ENCODE results near the gene HTT. TPM values are rescaled to one million over a fixed set of nuclear protein-coding genes. Genes with fewer than 3 reads are reported as not detected.
A peak's percentile ranks its signal among the peaks of the same experiment; 100 is the strongest.

Gene HTT
- total RNA-seq, 4 donors from 2014 or later = 49.6 to 155 (median 83.1) TPM

- Histone ChIP-seq H3K4me3 (replicated peaks in 1 of 3) (no peak overlapping the region), H3K9me3 (no peaks in the 10 kb centered on the region), H3K36me3 (peaks cover 11 to 18% of the 10 kb centered on the region in 2 donors), H3K4me1 (no peaks in the 10 kb centered on the region), H3K27ac (no peak overlapping the region), H3K27me3 (no peaks in the 10 kb centered on the region)
- WGBS, 2 donors = 83 to 93% methylated on average over 11 of the region's 11 CpGs
- intact Hi-C loops (cut with DNase I) = no loop called here
- peak in 1 of 2 donors; percentile 13 for DNase-seq
- no peak for TF ChIP-seq POLR2A (IDR thresholded peaks at IDR 0.05)
- TF ChIP-seq, protein P1, sequence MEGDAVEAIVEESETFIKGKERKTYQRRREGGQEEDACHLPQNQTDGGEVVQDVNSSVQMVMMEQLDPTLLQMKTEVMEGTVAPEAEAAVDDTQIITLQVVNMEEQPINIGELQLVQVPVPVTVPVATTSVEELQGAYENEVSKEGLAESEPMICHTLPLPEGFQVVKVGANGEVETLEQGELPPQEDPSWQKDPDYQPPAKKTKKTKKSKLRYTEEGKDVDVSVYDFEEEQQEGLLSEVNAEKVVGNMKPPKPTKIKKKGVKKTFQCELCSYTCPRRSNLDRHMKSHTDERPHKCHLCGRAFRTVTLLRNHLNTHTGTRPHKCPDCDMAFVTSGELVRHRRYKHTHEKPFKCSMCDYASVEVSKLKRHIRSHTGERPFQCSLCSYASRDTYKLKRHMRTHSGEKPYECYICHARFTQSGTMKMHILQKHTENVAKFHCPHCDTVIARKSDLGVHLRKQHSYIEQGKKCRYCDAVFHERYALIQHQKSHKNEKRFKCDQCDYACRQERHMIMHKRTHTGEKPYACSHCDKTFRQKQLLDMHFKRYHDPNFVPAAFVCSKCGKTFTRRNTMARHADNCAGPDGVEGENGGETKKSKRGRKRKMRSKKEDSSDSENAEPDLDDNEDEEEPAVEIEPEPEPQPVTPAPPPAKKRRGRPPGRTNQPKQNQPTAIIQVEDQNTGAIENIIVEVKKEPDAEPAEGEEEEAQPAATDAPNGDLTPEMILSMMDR (IDR thresholded peaks at IDR 0.05) = no peak
Observed at GRCh38 chr4:3201718-3202702, 127.5 kb downstream of the HTT start.

DNA sequence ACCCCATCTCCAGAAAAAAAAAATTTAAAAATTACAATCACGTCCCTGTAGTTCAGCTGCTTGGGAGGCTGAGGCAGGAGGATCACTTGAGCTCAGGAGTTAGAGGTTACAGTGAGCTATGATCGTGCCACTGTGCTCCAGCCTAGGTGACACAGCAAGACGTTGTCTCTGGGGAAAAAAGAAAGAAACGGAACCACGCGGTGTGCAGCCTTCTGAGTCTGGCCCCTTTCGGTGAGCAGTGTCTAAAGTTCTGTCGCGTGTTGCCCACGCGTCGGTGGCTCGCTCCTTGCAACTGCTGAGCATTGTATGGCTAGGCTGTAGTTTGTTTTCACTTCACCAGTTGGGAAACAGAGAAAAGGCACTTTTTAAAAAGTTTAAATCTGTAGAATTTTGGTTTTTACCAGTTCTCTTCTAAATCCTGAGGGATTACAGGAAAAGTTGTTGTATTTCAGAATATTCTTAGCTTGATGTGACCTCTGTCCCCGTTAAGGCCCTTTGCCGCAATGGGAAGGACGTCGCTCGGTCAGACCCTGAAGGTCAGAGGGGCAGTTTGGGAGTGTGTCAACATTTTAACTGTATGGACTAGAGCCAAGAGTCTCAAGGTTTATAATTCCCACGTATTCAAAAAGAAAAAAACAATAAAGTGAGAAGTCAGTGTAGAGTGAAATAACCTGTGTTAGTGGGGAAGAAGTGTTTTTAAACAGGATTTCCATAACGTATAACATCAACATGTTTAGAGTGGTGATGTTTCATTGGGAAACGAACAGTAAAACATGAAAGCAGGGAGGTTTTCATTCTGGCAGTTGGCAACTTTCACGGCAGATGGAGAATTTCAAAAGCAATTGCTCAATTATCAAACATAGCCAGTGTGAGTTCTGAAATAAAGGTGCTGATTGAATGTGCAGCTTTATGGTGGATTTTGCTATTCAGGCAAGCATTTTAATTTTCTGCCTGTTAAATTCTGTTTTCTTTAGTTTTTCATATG is 128.6 kb downstream of the HTT start:
- WGBS, 2 donors = 80 to 89% methylated on average over 22 of the region's 22 CpGs
- intact Hi-C loops (cut with DNase I) = no loop called here
- Histone ChIP-seq H3K4me3 (replicated peaks in 1 of 3) (no peak overlapping the region), H3K4me1 (no peaks in the 10 kb centered on the region), H3K36me3 (peaks cover 21 to 22% of the 10 kb centered on the region in 2 donors), H3K27me3 (no peaks in the 10 kb centered on the region), H3K9me3 (no peaks in the 10 kb centered on the region), H3K27ac (no peak overlapping the region)
- no peak for TF ChIP-seq POLR2A (IDR thresholded peaks at IDR 0.05)
- TF ChIP-seq, protein P1 (IDR thresholded peaks at IDR 0.05) = no peak
- DNase-seq = no peak

DNA sequence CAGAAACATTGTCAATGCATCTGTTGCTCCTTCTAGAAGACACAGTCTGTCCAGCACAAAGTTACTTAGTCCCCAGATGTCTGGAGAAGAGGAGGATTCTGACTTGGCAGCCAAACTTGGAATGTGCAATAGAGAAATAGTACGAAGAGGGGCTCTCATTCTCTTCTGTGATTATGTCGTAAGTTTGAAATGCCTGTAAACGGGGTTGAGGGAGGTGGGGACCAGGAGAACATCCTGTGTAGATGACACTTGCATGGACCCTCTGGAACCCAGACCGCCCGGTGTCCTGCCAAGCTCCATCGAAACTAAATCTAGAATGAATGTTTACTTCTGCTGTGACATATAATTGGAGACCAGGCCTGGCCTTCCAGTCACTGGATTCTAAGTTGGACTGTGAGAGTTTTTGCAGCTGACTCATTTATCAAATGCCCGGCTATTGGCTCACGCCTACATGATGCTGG is 129.5 kb downstream of the HTT start:
- no peaks in the 10 kb centered on the region for H3K9me3 ChIP-seq
- H3K4me3 ChIP-seq (replicated peaks in 1 of 3) = no peak overlapping the region
- peaks cover 26% of the 10 kb centered on the region in 2 donors for H3K36me3 ChIP-seq
- peak in 1 of 2 donors; percentile 13 for DNase-seq
- H3K27ac ChIP-seq = no peak overlapping the region
- no peaks in the 10 kb centered on the region for H3K4me1 ChIP-seq
- WGBS, 2 donors = 79 to 85% methylated on average over 8 of the region's 8 CpGs
- H3K27me3 ChIP-seq = no peaks in the 10 kb centered on the region
- intact Hi-C loops (cut with DNase I) = no loop called here
- TF ChIP-seq, protein P1 (IDR thresholded peaks at IDR 0.05) = no peak
- no peak for TF ChIP-seq POLR2A (IDR thresholded peaks at IDR 0.05)

- Histone ChIP-seq H3K27ac (no peak overlapping the region), H3K4me1 (no peaks in the 10 kb centered on the region), H3K36me3 (peaks cover 38 to 41% of the 10 kb centered on the region in 2 donors), H3K27me3 (no peaks in the 10 kb centered on the region), H3K4me3 (replicated peaks in 1 of 3) (no peak overlapping the region), H3K9me3 (no peaks in the 10 kb centered on the region)
- no peak for TF ChIP-seq POLR2A (IDR thresholded peaks at IDR 0.05)
- TF ChIP-seq, protein P1 (IDR thresholded peaks at IDR 0.05) = no peak
- intact Hi-C loops (cut with DNase I) = no loop called here
- no peak for DNase-seq
- 90 to 96% methylated on average over 11 of the region's 11 CpGs for WGBS, 2 donors
Observed at GRCh38 chr4:3205995-3206394, 131.5 kb downstream of the HTT start.
